Transverse colon (tissue), 4 donors: ENCODE data around the gene DNASE1L3. TPM values are rescaled to one million over a fixed set of nuclear protein-coding genes. Genes with fewer than 3 reads are reported as not detected.

Experiments used
- DNase-seq: peaks from one replicate; pipeline ENCODE4 v3.0.0-alpha.2; 2019
- H3K27ac ChIP-seq, 4 donors: fragments of 200-600 bp; sonication (generic); 2 replicates each; pipeline ENCODE4 v1.5.1; 2016 to 2018; ENCODE audit warnings: inconsistent platforms in 4 of 4
- H3K27me3 ChIP-seq: fragments of 200-600 bp; sonication (generic); 2 replicates; pipeline ENCODE4 v1.5.1; 2017; ENCODE audit warnings: inconsistent platforms
- H3K36me3 ChIP-seq, 4 donors: fragments of 200-600 bp; sonication (generic); 2 replicates each; pipeline ENCODE4 v1.5.1; 2017 to 2019; ENCODE audit warnings: inconsistent platforms in 4 of 4
- H3K4me1 ChIP-seq, 4 donors: fragments of 200-600 bp; sonication (generic); 2 replicates each; pipeline ENCODE4 v1.5.1; 2017 to 2020; ENCODE audit warnings: inconsistent platforms in 4 of 4
- H3K4me3 ChIP-seq, 4 donors: fragments of 200-600 bp; sonication (generic); 1 replicate in 1 of 4; 2 replicates in 3 of 4; pipeline versions ENCODE4 v1.5.1 to v1.6.1; 2017 to 2019; ENCODE audit warnings: inconsistent platforms in 4 of 4
- H3K9me3 ChIP-seq, 2 donors: fragments of 200-600 bp; sonication (generic); 2 replicates each; pipeline ENCODE4 v1.5.1; 2017 to 2019; ENCODE audit warnings: inconsistent platforms in 2 of 2
- CTCF ChIP-seq, 5 experiments: fragments of 200-600 bp in 3 of 5; fragments of 450-650 bp in 2 of 5; sonication (generic) in 3 of 5; IDR thresholded peaks; 1 replicate in 2 of 5; 2 replicates in 3 of 5; pipeline ENCODE4 v1.5.1; 2016 to 2017; ENCODE audit warnings: antibody characterized with exemption in 5 of 5, inconsistent platforms in 3 of 5, mild to moderate bottlenecking in 2 of 5, moderate library complexity in 1 of 5
- EP300 ChIP-seq: sonication (generic); formaldehyde crosslinking; IDR thresholded peaks from one replicate; pipeline ENCODE4 v1.6.1; 2017; ENCODE audit warnings: antibody characterized with exemption, low read depth
- POLR2A ChIP-seq: fragments of 450-650 bp; IDR thresholded peaks from one replicate; pipeline ENCODE4 v1.6.1; 2016; ENCODE audit warnings: antibody characterized with exemption, mild to moderate bottlenecking, moderate library complexity
- POLR2AphosphoS5 ChIP-seq, 3 donors: sonication (generic); formaldehyde crosslinking; IDR thresholded peaks; one replicate each; pipeline ENCODE4 v1.6.1; 2016; ENCODE audit warnings: antibody characterized with exemption in 3 of 3
- WGBS, 2 donors: methylation state at CpG; one replicate each; pipeline ENCODE4 v1.1.5; 2018; ENCODE audit warnings: low coverage in 1 of 2; 5-methylcytosine and 5-hydroxymethylcytosine counted together
- in situ Hi-C, 4 donors: fragments of 200-750 bp; cut with MboI; loops; one replicate each; pipeline versions ENCODE4 v1.15.0 to v1.15.1; 2017; ENCODE audit warnings: low sequenced_read_pairs in 3 of 4, low pct_ligation_motif_present in 1 of 4, low pct_unique_long_range_greater_than_20kb in 1 of 4
- intact Hi-C: fragments of 100-400 bp; cut with DNase I; formaldehyde crosslinking; loops from one replicate; pipeline ENCODE4 v1.15.1; 2023; ENCODE audit warnings: low total_unique reads
- total RNA-seq, 4 donors: library from RNA; depleted of rRNA; stranded (reverse); fragments of >200 nt; gene quantifications; one replicate each; pipeline ENCODE4 v1.1.0, GENCODE V29; 2016

The DNASE1L3 gene
- total RNA-seq, 4 donors from 2014 or later: 1.9 to 6.8 (median 3.6) TPM

- H3K4me1 ChIP-seq: peaks cover 0 to 5% (median 2%) of the 10 kb centered on the region in 4 donors
- no peak overlapping the region for H3K4me3 ChIP-seq
- H3K9me3 ChIP-seq: no peaks in the 10 kb centered on the region
- WGBS, 2 donors: 67 to 91% methylated on average over 1 to 10 of the region's 10 CpGs
- intact Hi-C loops: no loop called here
- in situ Hi-C loops: loop anchor here in 1 of 4 donors (25.0 kb wide), 1 partner anchor 215 kb away; no protein-coding TSS in a partner anchor
- TF ChIP-seq CTCF (IDR thresholded peaks at IDR 0.05) (no peak), POLR2A (no peak), EP300 (no peak), POLR2AphosphoS5 (IDR thresholded peaks at IDR 0.05) (no peak)
- no peak overlapping the region for H3K27ac ChIP-seq
- DNase-seq: no peak
- H3K36me3 ChIP-seq: no peaks in the 10 kb centered on the region
- no peaks in the 10 kb centered on the region for H3K27me3 ChIP-seq
Measured at GRCh38 chr3:58197588-58197987, 13.2 kb downstream of the DNASE1L3 start.

- Histone ChIP-seq H3K27me3 (no peaks in the 10 kb centered on the region), H3K4me3 (no peak overlapping the region), H3K27ac (no peak overlapping the region), H3K36me3 (no peaks in the 10 kb centered on the region), H3K9me3 (no peaks in the 10 kb centered on the region), H3K4me1 (peaks cover 0 to 3% (median 0%) of the 10 kb centered on the region in 4 donors)
- in situ Hi-C loops (loop anchor here in 1 of 4 donors (25.0 kb wide), 1 partner anchor 218 kb away; no protein-coding TSS in a partner anchor), intact Hi-C loops (no loop called here)
- TF ChIP-seq EP300 (no peak), CTCF (IDR thresholded peaks at IDR 0.05) (no peak), POLR2A (no peak), POLR2AphosphoS5 (IDR thresholded peaks at IDR 0.05) (no peak)
- WGBS, 2 donors: 94 to 96% methylated on average over 11 to 12 of the region's 12 CpGs
- no peak for DNase-seq
Measured at GRCh38 chr3:58193682-58194407, 16.9 kb downstream of the DNASE1L3 start.

GRCh38 chr3:58192069-58192468 lies 18.7 kb downstream of the DNASE1L3 start:
- intact Hi-C loops: no loop called here
- WGBS, 2 donors: 60 to 85% methylated on average over 1 to 5 of the region's 5 CpGs
- H3K4me1 ChIP-seq: peaks cover 0 to 7% (median 0%) of the 10 kb centered on the region in 4 donors
- no peaks in the 10 kb centered on the region for H3K36me3 ChIP-seq
- no peaks in the 10 kb centered on the region for H3K9me3 ChIP-seq
- in situ Hi-C loops: loop anchor here in 1 of 4 donors (25.0 kb wide), 1 partner anchor 220 kb away; no protein-coding TSS in a partner anchor
- TF ChIP-seq POLR2A: no peak
- no peak overlapping the region for H3K4me3 ChIP-seq
- no peak overlapping the region for H3K27ac ChIP-seq
- no peaks in the 10 kb centered on the region for H3K27me3 ChIP-seq
- no peak for DNase-seq

GRCh38 chr3:58191361-58191991 lies 19.3 kb downstream of the DNASE1L3 start:
- Histone ChIP-seq H3K4me1 (peaks cover 0 to 7% (median 0%) of the 10 kb centered on the region in 4 donors), H3K27ac (no peak overlapping the region), H3K27me3 (no peaks in the 10 kb centered on the region), H3K4me3 (no peak overlapping the region), H3K9me3 (no peaks in the 10 kb centered on the region), H3K36me3 (no peaks in the 10 kb centered on the region)
- no peak for DNase-seq
- WGBS, 2 donors: 71 to 76% methylated on average over 9 to 10 of the region's 10 CpGs
- in situ Hi-C loops: loop anchor here in 1 of 4 donors (25.0 kb wide), 1 partner anchor 221 kb away; no protein-coding TSS in a partner anchor
- TF ChIP-seq POLR2A (no peak), EP300 (no peak), CTCF (IDR thresholded peaks at IDR 0.05) (no peak), POLR2AphosphoS5 (IDR thresholded peaks at IDR 0.05) (no peak)
- intact Hi-C loops: no loop called here
